Bronchial epithelial cell (primary cell): ENCODE results near the gene TAMM41. TPM values are rescaled to one million over a fixed set of nuclear protein-coding genes. Genes with fewer than 3 reads are reported as not detected.

ENCODE experiments used
- DNase-seq: peaks from one replicate; pipeline ENCODE4 v3.0.0-alpha.2; 2010; ENCODE audit warnings: low read depth
- FAIRE-seq: peaks from 2 replicates; lab custom pipeline; 2011; peaks lifted over from hg19 to GRCh38; lab: Jason Lieb, UNC
- H3K27me3 ChIP-seq: 2 replicates; pipeline ENCODE4 v1.5.1; 2011; ENCODE audit warnings: low read length; ENCODE audit not compliant: control insufficient read depth, insufficient read depth
- H3K36me3 ChIP-seq: 2 replicates; pipeline ENCODE4 v1.5.1; 2011; ENCODE audit warnings: low read length; ENCODE audit not compliant: control insufficient read depth, insufficient read depth
- H3K4me3 ChIP-seq: 2 replicates; pipeline ENCODE4 v1.5.1; 2011; ENCODE audit warnings: mild to moderate bottlenecking, low read depth, low read length, control low read depth
- total RNA-seq: library from RNA; depleted of rRNA; stranded (reverse); fragments of >200 nt; gene quantifications from 2 replicates; pipeline ENCODE4 v1.2.1, GENCODE V29; 2014
- TF ChIP-seq, protein P1 (sequence below): IDR thresholded peaks from 2 replicates; pipeline ENCODE4 v1.5.1; 2011; ENCODE audit warnings: mild to moderate bottlenecking, moderate library complexity, low read length, control low read depth, inconsistent platforms; ENCODE audit not compliant: insufficient read depth, severe bottlenecking

TAMM41 gene
- total RNA-seq, 1 donor from 2014 or later = 3.9 TPM

DNA sequence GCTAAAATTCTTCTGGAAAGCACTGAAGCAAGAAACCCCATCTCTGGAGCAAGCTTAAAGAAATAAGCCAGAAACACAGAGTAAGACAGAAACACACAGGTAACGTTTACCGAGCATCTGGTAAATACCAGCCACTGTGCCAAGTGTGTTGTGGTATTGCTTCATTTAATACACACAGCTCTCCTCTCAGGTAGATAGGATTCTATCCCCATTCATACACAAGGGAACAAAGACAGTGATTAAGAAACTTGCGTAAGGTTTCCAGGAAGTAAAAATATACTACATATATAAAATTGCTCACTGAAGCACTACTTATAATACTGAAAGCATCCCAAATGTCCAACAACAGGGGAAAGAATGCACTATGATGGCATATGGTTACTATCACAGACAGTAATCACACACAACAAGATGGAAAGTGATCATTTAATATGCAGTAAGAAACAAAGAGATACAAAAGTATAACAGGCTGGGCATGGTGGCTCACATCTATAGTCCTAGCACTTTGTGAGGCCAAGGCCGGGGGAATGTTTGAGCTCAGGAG is 27.5 kb downstream of the TAMM41 start:
- DNase-seq = peak; percentile 87
- Histone ChIP-seq H3K27me3 (no peaks in the 10 kb centered on the region), H3K36me3 (peaks cover 5% of the 10 kb centered on the region), H3K4me3 (no peak overlapping the region)
- TF ChIP-seq, protein P1, sequence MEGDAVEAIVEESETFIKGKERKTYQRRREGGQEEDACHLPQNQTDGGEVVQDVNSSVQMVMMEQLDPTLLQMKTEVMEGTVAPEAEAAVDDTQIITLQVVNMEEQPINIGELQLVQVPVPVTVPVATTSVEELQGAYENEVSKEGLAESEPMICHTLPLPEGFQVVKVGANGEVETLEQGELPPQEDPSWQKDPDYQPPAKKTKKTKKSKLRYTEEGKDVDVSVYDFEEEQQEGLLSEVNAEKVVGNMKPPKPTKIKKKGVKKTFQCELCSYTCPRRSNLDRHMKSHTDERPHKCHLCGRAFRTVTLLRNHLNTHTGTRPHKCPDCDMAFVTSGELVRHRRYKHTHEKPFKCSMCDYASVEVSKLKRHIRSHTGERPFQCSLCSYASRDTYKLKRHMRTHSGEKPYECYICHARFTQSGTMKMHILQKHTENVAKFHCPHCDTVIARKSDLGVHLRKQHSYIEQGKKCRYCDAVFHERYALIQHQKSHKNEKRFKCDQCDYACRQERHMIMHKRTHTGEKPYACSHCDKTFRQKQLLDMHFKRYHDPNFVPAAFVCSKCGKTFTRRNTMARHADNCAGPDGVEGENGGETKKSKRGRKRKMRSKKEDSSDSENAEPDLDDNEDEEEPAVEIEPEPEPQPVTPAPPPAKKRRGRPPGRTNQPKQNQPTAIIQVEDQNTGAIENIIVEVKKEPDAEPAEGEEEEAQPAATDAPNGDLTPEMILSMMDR = no peak
- FAIRE-seq = no peak

DNA sequence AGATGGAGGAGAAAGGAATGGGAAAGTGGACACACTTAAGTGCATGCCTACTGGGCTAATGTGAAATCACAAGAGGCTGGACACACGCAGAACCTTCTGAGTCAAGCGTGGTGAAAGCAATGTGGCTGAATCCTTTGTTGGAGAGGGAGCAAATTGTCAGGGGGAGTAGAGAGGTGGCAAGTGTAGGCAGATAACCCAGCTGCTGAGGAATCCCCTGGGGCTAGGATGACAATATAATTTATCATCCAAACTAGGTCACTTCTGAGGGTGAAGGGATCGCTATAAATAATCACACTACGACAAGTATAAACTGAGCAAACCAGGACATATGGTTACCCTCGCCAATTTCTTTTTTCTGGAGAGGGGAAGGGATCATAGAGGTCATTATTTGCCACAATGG is 28.7 kb downstream of the TAMM41 start:
- H3K36me3 ChIP-seq = peaks cover 6% of the 10 kb centered on the region
- FAIRE-seq = peak; percentile 23
- DNase-seq = peak; percentile 97

DNA sequence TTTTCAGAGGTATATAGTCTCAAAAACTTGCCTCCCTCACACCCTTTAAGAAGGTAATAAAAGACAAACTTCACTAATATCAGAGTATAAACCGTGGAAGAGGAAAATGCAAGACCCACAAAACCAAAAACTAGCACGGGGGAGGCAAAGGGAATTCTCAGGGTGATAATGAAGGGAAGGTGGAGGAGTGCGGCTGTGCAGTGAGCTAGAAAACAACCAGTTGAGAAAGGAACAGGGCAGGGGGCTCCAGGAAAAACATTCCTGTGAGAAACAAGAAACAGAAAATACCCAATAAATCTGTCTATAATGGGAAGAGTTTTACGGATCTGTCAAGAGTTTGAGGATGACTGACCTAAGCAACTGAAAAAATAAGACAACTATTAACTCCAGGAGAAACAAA is 31.6 kb downstream of the TAMM41 start:
- Histone ChIP-seq H3K36me3 (peaks cover 6% of the 10 kb centered on the region), H3K4me3 (no peak overlapping the region), H3K27me3 (no peaks in the 10 kb centered on the region)
- no peak for FAIRE-seq
- DNase-seq = no peak
- TF ChIP-seq, protein P1 = no peak

More for the DNA sequence above, 28.7 kb downstream of the TAMM41 start:
- TF ChIP-seq, protein P1 = no peak
- no peaks in the 10 kb centered on the region for H3K27me3 ChIP-seq
- no peak overlapping the region for H3K4me3 ChIP-seq

DNA sequence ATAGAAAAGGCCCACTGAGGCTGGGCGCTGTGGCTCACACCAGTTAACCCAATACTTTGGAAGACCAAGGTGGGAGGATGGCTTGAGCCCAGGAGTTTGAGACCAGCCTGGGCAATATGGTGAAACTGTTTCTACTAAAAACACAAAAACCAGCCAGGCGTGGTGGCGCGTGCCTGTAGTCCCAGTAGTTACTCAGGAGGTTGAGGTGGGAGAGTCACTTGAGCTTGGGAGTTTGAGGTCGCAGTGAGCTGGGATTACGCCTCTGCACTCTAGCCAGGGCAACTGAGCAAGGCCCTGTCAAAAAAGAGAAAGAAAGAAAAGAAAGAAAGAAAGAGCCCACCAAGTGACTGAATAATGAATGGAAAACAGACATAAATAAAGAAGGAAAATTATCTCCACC is 32.0 kb downstream of the TAMM41 start:
- Histone ChIP-seq H3K4me3 (no peak overlapping the region), H3K27me3 (no peaks in the 10 kb centered on the region), H3K36me3 (peaks cover 6% of the 10 kb centered on the region)
- no peak for FAIRE-seq
- TF ChIP-seq, protein P1 = no peak
- DNase-seq = no peak

DNA sequence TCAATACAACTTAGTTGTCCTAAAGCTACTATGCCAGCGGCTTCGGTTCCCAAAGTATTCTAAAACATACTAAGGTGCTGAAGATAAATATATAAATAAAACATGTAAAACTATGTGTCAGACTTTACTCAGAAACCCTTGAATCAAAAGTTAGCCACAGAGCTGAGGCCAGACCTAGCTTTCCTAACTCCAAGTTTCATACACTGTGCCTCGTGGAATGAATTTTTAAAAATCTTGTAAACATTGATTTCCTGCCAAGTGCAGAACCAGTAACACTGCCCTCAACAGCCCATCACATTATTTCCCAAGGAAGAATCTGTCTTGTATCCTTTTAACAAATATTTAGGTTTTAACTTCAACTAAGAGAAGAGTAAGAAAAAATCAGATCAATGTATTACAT is 36.4 kb downstream of the TAMM41 start:
- no peaks in the 10 kb centered on the region for H3K27me3 ChIP-seq
- TF ChIP-seq, protein P1 = no peak
- DNase-seq = peak; percentile 27
- FAIRE-seq = no peak
- H3K36me3 ChIP-seq = peaks cover 8% of the 10 kb centered on the region
- H3K4me3 ChIP-seq = no peak overlapping the region

DNA sequence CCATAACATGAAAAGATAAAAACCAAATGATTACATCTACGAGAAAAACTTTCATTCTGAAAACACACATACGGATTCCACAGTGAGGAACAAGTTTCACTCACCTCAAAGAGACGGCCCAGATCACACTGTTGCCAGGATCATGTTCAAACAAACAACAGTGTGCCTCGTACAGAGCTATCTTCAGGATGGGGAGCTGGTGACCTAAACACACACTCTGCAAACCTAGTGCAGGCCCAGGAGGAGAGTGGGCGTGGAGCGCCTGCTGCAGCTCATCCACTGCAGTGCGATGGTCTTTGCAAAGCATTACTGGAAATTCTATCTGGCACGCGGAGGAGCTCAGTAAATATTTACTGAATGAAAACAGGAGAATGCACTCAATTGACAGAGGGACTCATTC is 38.5 kb downstream of the TAMM41 start:
- Histone ChIP-seq H3K4me3 (no peak overlapping the region), H3K27me3 (no peaks in the 10 kb centered on the region), H3K36me3 (peaks cover 8% of the 10 kb centered on the region)
- DNase-seq (no peak), FAIRE-seq (no peak)
- TF ChIP-seq, protein P1 = no peak
